K562 (cell line): ENCODE results near the gene CCL27. TPM values are rescaled to one million over a fixed set of nuclear protein-coding genes. Genes with fewer than 3 reads are reported as not detected.

Experiments used
- ATAC-seq: fragments of 200-7000 bp; cut with Tn5 transposase; 3 replicates; pipeline ENCODE4 v1.9.1; 2020; ENCODE audit warnings: moderate library complexity
- BruUV-seq: library from RNA; stranded (reverse); fragments of 400-500 nt; replicated peaks from 2 replicates; lab custom pipeline; 2021; lab: Mats Ljungman, UMichigan
- CTCF ChIA-PET: fragments of 300-600 bp; formaldehyde crosslinking; extraction: SDS; loops from one replicate; lab custom pipeline; 2021; ENCODE audit warnings: low intra/inter-chr PET ratio; lab: Yijun Ruan, JAX
- POLR2A ChIA-PET: fragments of 300-600, 350-650 bp; sonication (Branson Sonifier 250); formaldehyde crosslinking; extraction: SDS; loops from one replicate; lab custom pipeline; 2021; ENCODE audit warnings: antibody characterized with exemption, inconsistent platforms; lab: Yijun Ruan, JAX
- DNase-seq, 4 experiments: peaks; one replicate each; pipeline versions ENCODE4 v3.0.0 to v3.0.0-alpha.2; 2011 to 2018; ENCODE audit warnings: low spot score in 3 of 4, mixed read lengths in 3 of 4; ENCODE audit errors: extremely low read depth in 1 of 4
- FAIRE-seq: peaks from 2 replicates; lab custom pipeline; 2011; peaks lifted over from hg19 to GRCh38; lab: Jason Lieb, UNC
- H2AFZ ChIP-seq: 2 replicates; pipeline ENCODE4 v1.6.0; 2011; ENCODE audit warnings: low read depth, low read length, control low read depth, inconsistent platforms
- H3K27ac ChIP-seq: fragments of 200-600 bp; 3 replicates; pipeline ENCODE4 v1.8.0; 2011; ENCODE audit warnings: low read depth, mild to moderate bottlenecking, control low read depth, inconsistent platforms, low read length, moderate library complexity, mixed read lengths; ENCODE audit errors: extremely low read depth
- H3K27me3 ChIP-seq, 2 experiments: fragments of 300-600 bp in 1 of 2; 2 replicates in 1 of 2; 3 replicates in 1 of 2; pipeline versions ENCODE4 v1.6.0 to v1.8.0; 2011; ENCODE audit warnings: inconsistent platforms in 2 of 2, low read length in 2 of 2, mild to moderate bottlenecking in 1 of 2, mixed read lengths in 1 of 2, moderate library complexity in 1 of 2; ENCODE audit not compliant: control insufficient read depth in 2 of 2, insufficient read depth in 2 of 2
- H3K36me3 ChIP-seq: fragments of 300-600 bp; 3 replicates; pipeline ENCODE4 v1.8.0; 2011; ENCODE audit warnings: mild to moderate bottlenecking, low read length, inconsistent platforms; ENCODE audit not compliant: control insufficient read depth, insufficient read depth
- H3K4me1 ChIP-seq, 2 experiments: fragments of 200-600 bp in 1 of 2; replicated peaks in 1 of 2; 2 replicates in 1 of 2; 3 replicates in 1 of 2; pipeline versions ENCODE4 v1.5.1 to v1.8.0; 2011; ENCODE audit warnings: inconsistent platforms in 2 of 2, low read length in 2 of 2, mild to moderate bottlenecking in 1 of 2, mixed read lengths in 1 of 2, moderate library complexity in 1 of 2; ENCODE audit not compliant: control insufficient read depth in 2 of 2, insufficient read depth in 2 of 2
- H3K4me2 ChIP-seq: 2 replicates; pipeline ENCODE4 v1.6.1; 2011; ENCODE audit warnings: low read length, control low read depth, inconsistent platforms, mixed read lengths; ENCODE audit not compliant: insufficient read depth
- H3K4me3 ChIP-seq: fragments of 200-600 bp; sonication (generic), shearing (Covaris generic); 2 replicates; pipeline ENCODE4 v1.5.1; 2016; ENCODE audit warnings: control low read depth, inconsistent platforms
- H3K79me2 ChIP-seq: fragments of 200-600 bp; 3 replicates; pipeline ENCODE4 v1.8.0; 2011; ENCODE audit warnings: low read length, inconsistent platforms; ENCODE audit not compliant: control insufficient read depth, insufficient read depth
- H3K9ac ChIP-seq, 2 experiments: 2 replicates each; pipeline versions ENCODE4 v1.6.0 to v1.6.1; 2011; ENCODE audit warnings: low read depth in 2 of 2, low read length in 2 of 2, control low read depth in 1 of 2, inconsistent platforms in 1 of 2, mild to moderate bottlenecking in 1 of 2, mixed read lengths in 1 of 2; ENCODE audit not compliant: insufficient read depth in 1 of 2
- H3K9me1 ChIP-seq: one replicate; pipeline ENCODE4 v1.6.0; 2011; ENCODE audit warnings: inconsistent platforms, mild to moderate bottlenecking, low read length, moderate library complexity; ENCODE audit not compliant: control insufficient read depth, insufficient read depth
- H3K9me3 ChIP-seq: replicated peaks from 2 replicates; pipeline ENCODE4 v1.5.1; 2011; ENCODE audit warnings: low read depth, low read length, inconsistent platforms; ENCODE audit not compliant: control insufficient read depth, insufficient read depth
- H4K20me1 ChIP-seq: replicated peaks from 2 replicates; pipeline ENCODE4 v1.6.1; 2011; ENCODE audit warnings: low read length, inconsistent platforms, mixed read lengths; ENCODE audit not compliant: control insufficient read depth, insufficient read depth
- C11orf30 ChIP-seq: fragments of 450-650 bp; IDR thresholded peaks from 2 replicates; pipeline ENCODE4 v1.6.1; 2016; ENCODE audit warnings: low read depth, mild to moderate bottlenecking
- EP400 ChIP-seq: fragments of 450-650 bp; IDR thresholded peaks from 2 replicates; pipeline ENCODE4 v1.6.1; 2017; ENCODE audit warnings: antibody characterized with exemption, mild to moderate bottlenecking, moderate library complexity
- ILK ChIP-seq: fragments of 450-650 bp; IDR thresholded peaks from 2 replicates; pipeline ENCODE4 v1.6.1; 2016; ENCODE audit warnings: missing genetic modification characterization, low read depth, mild to moderate bottlenecking, missing compliant biosample characterization, moderate library complexity, borderline replicate concordance
- MTA1 ChIP-seq: fragments of 450-650 bp; IDR thresholded peaks from 2 replicates; pipeline ENCODE4 v1.6.1; 2017; ENCODE audit warnings: borderline replicate concordance
- RBM39 ChIP-seq: fragments of 200-400 bp; formaldehyde crosslinking; optimal IDR thresholded peaks from 2 replicates; pipeline ENCODE3; 2018; ENCODE audit warnings: low read depth, low read length
- RNF219 ChIP-seq: fragments of 250-450 bp; sonication (Bioruptor Pico); IDR thresholded peaks from 2 replicates; pipeline ENCODE4 v1.5.0; 2022; ENCODE audit warnings: mild to moderate bottlenecking
- SETDB1 ChIP-seq: IDR thresholded peaks from one replicate; pipeline ENCODE4 v1.6.1; 2012; ENCODE audit warnings: low read length, control low read depth, inconsistent platforms
- TBL1XR1 ChIP-seq, 2 experiments: IDR thresholded peaks; 2 replicates each; pipeline ENCODE4 v1.6.1; 2012; ENCODE audit warnings: improper control_type of control experiment in 2 of 2, low read length in 2 of 2, mild to moderate bottlenecking in 1 of 2
- TOE1 ChIP-seq, 2 experiments: fragments of 450-650 bp in 1 of 2; sonication (generic) in 1 of 2; formaldehyde crosslinking in 1 of 2; IDR thresholded peaks; 2 replicates each; pipeline versions ENCODE4 v1.7.1 to v1.8.0; 2016 to 2022; ENCODE audit warnings: borderline replicate concordance in 2 of 2, mild to moderate bottlenecking in 2 of 2, antibody characterized with exemption in 1 of 2, inconsistent platforms in 1 of 2, low read depth in 1 of 2, missing genetic modification reagents in 1 of 2, moderate library complexity in 1 of 2
- XRCC4 ChIP-seq: IDR thresholded peaks from one replicate; pipeline ENCODE4 v1.6.1; 2011; ENCODE audit not compliant: insufficient read depth, insufficient read length; ENCODE audit errors: extremely low read depth
- ZBED1 ChIP-seq: IDR thresholded peaks from 2 replicates; pipeline ENCODE4 v1.6.1; 2014
- ZNF766 ChIP-seq: fragments of 200-800 bp; sonication (Bioruptor generic); conservative IDR thresholded peaks from 2 replicates; pipeline ENCODE4 v1.6.1; 2016; ENCODE audit warnings: missing genetic modification characterization, missing compliant biosample characterization
- WGBS: fragments of 100-300 bp; shearing (Covaris generic); methylation state at CpG from one replicate; pipeline ENCODE4 v1.1.6; 2016; ENCODE audit warnings: low coverage, mixed read lengths; ENCODE audit not compliant: insufficient coverage; ENCODE audit errors: missing lambda C conversion rate; 5-methylcytosine and 5-hydroxymethylcytosine counted together
- in situ Hi-C: fragments of 300-500 bp; cut with MboI; formaldehyde crosslinking; loops from 4 replicates; pipeline ENCODE4 v1.15.0; 2018; ENCODE audit warnings: inconsistent platforms, mixed read lengths
- intact Hi-C: fragments of 100-400 bp; cut with micrococcal nuclease; formaldehyde crosslinking; loops from 2 replicates; pipeline ENCODE4 v1.14.2; 2022
- polyA plus RNA-seq, 8 experiments: library from polyadenylated mRNA; depleted of rRNA in 4 of 8; stranded (reverse) in 5 of 8; unstranded in 3 of 8; fragments of >200 nt; fragmentation: Nextera tagmentation in 2 of 8; fragmentation: Illumina TruSeq in 1 of 8; extraction: Ambion mirVana in 2 of 8; extraction: Trizol in 1 of 8; gene quantifications; 2 replicates each; pipeline versions ENCODE4 v1.2.1 to v1.2.3, GENCODE V29; 2011 to 2014; ENCODE audit warnings: inconsistent platforms in 1 of 8, missing spikeins in 1 of 8
- total RNA-seq, 7 experiments: library from RNA; depleted of rRNA in 6 of 7; stranded (reverse); fragments of >200 nt in 6 of 7; fragmentation: Illumina TruSeq in 2 of 7; extraction: Trizol in 2 of 7; gene quantifications; 2 replicates each; pipeline versions ENCODE4 v1.2.1 to v1.2.3, GENCODE V29; 2011 to 2021; ENCODE audit warnings: low replicate concordance in 1 of 7

Gene CCL27
- total and polyA plus RNA-seq, 9 of the 15 experiments (the other 6 are each of a cell fraction or from before 2014, with no cell fraction given), result 0.10 to 0.53 (median 0.27) TPM; not detected in 5

- no peak overlapping the region for H3K27ac ChIP-seq
- in situ Hi-C loops (no loop called here), intact Hi-C loops (no loop called here)
- H4K20me1 ChIP-seq, result peaks cover 3% of the 10 kb centered on the region; the same call in 1 of the 2 replicates
- ChIA-PET POLR2A (interaction anchor here (0.6 to 0.9 kb wide), 2 partner anchors 11 to 416 kb away, joined by 3 read pairs; no protein-coding TSS in a partner anchor), CTCF (no interaction called here)
- BruUV-seq, result no TSS peak
- H3K9me3 ChIP-seq, result no peaks in the 10 kb centered on the region
- no peaks in the 10 kb centered on the region for H3K36me3 ChIP-seq
- no peaks in the 10 kb centered on the region for H3K9me1 ChIP-seq
- no peak overlapping the region for H3K4me3 ChIP-seq
- no peak for DNase-seq
- no peaks in the 10 kb centered on the region for H3K79me2 ChIP-seq
- H3K4me1 ChIP-seq, result no peaks in the 10 kb centered on the region
- H3K4me2 ChIP-seq, result no peak overlapping the region
- no peaks in the 10 kb centered on the region for H3K27me3 ChIP-seq
- no peak overlapping the region for H2AFZ ChIP-seq
- WGBS, result 22% methylated on average over 7 of the region's 10 CpGs
- no peak for FAIRE-seq
- no peak overlapping the region for H3K9ac ChIP-seq
- ATAC-seq, result no peak
- TF ChIP-seq MTA1 (no peak), RNF219 (CRISPR knock-in tag) (no peak), SETDB1 (no peak), TOE1 (IDR thresholded peaks at IDR 0.05; ENCODE audit: borderline replicate concordance) (no peak), TOE1 (CRISPR knock-in tag; IDR thresholded peaks at IDR 0.05; ENCODE audit: borderline replicate concordance, low read depth) (no peak), C11orf30 (no peak), RBM39 (no peak), ILK (tag) (no peak), XRCC4 (no peak), ZBED1 (no peak), EP400 (no peak), ZNF766 (CRISPR knock-in tag) (no peak), TBL1XR1 (IDR thresholded peaks at IDR 0.05; ENCODE audit: low read length in 2 of 2) (no peak)
These were observed 25.0 kb upstream of the CCL27 start for GRCh38 chr9:34687276-34688030.
